ENCODE measurements around the gene FRMD4A.

DNA sequence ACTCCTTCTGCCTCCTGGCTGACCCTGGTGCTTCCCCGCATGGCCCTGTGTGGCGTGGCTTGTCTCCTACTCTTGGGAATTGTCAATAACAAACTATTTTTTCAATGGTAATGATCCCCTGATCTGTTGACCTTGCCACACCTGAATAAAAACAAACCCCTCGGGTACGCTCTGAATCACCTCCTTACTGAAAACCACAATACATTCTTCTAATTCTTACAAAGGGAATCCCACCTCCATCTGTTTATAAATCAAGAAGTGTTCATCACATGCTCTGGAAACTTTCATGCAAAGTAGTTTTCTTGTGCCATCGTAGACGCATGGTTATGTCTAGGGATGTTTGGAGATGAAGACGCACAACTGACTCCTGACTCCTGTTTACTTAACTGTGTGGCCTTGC lies 245.8 kb downstream of the FRMD4A start:
- TF ChIP-seq POLR2AphosphoS5 (IDR thresholded peaks at IDR 0.05; ENCODE audit: low read depth, low read length) (no peak), POLR2A (IDR thresholded peaks at IDR 0.05; ENCODE audit: low read depth, low read length) (no peak), TAF1 (IDR thresholded peaks at IDR 0.05; ENCODE audit: borderline replicate concordance, low read depth, low read length) (no peak)

Data from GM12892 (cell line).